Loucy (cell line): ENCODE data around the gene CCDC71L.

Experiments used
- H2AFZ ChIP-seq: fragments of 200-600 bp; sonication (generic); 2 replicates; pipeline ENCODE4 v1.6.0; 2016; ENCODE audit warnings: antibody characterized with exemption, mild to moderate bottlenecking, low read length, moderate library complexity
- H3F3A ChIP-seq: fragments of 200-600 bp; 2 replicates; pipeline ENCODE4 v1.6.0; 2016; ENCODE audit warnings: antibody characterized with exemption, low read depth, mild to moderate bottlenecking
- H3K27me3 ChIP-seq: fragments of 200-600 bp; sonication (generic); 2 replicates; pipeline ENCODE4 v1.6.1; 2014; ENCODE audit warnings: low read length, mild to moderate bottlenecking; ENCODE audit not compliant: insufficient read depth, poor library complexity, severe bottlenecking
- H3K36me3 ChIP-seq: fragments of 200-600 bp; sonication (generic); 2 replicates; pipeline ENCODE4 v1.6.1; 2016; ENCODE audit warnings: low read length; ENCODE audit not compliant: insufficient read depth
- H3K4me1 ChIP-seq: fragments of 200-600 bp; sonication (generic); 2 replicates; pipeline ENCODE4 v1.5.1; 2014; ENCODE audit warnings: low read length, mild to moderate bottlenecking; ENCODE audit not compliant: insufficient read depth, poor library complexity, severe bottlenecking
- H3K4me2 ChIP-seq: fragments of 200-600 bp; sonication (generic); 2 replicates; pipeline ENCODE4 v1.6.0; 2014; ENCODE audit warnings: antibody characterized with exemption, low read length, low read depth, mild to moderate bottlenecking; ENCODE audit not compliant: poor library complexity, severe bottlenecking
- H3K4me3 ChIP-seq: fragments of 200-600 bp; sonication (generic); 2 replicates; pipeline ENCODE4 v1.5.1; 2014; ENCODE audit warnings: low read length, mild to moderate bottlenecking, mixed read lengths; ENCODE audit not compliant: poor library complexity, severe bottlenecking
- H3K79me2 ChIP-seq: fragments of 200-600 bp; sonication (generic); 2 replicates; pipeline ENCODE4 v1.6.1; 2014; ENCODE audit warnings: low read length; ENCODE audit not compliant: insufficient read depth
- H3K9ac ChIP-seq: fragments of 200-600 bp; sonication (generic); 2 replicates; pipeline ENCODE4 v1.6.0; 2014; ENCODE audit warnings: mild to moderate bottlenecking, low read depth, low read length, moderate library complexity; ENCODE audit not compliant: poor library complexity, severe bottlenecking
- H3K9me2 ChIP-seq: fragments of 200-600 bp; sonication (generic); replicated peaks from 2 replicates; pipeline ENCODE4 v1.6.1; 2016; ENCODE audit warnings: low read depth, low read length, mixed read lengths
- H3K9me3 ChIP-seq: fragments of 200-600 bp; sonication (generic); 2 replicates; pipeline ENCODE4 v1.6.1; 2014; ENCODE audit warnings: mild to moderate bottlenecking, antibody characterized with exemption, low read length, low read depth; ENCODE audit not compliant: insufficient read depth
- H4K20me1 ChIP-seq: fragments of 200-600 bp; sonication (generic); 2 replicates; pipeline ENCODE4 v1.6.0; 2014; ENCODE audit warnings: antibody characterized with exemption, low read length, mild to moderate bottlenecking; ENCODE audit not compliant: insufficient read depth, poor library complexity, severe bottlenecking
- CTCF ChIP-seq: fragments of 200-600 bp; sonication (generic); conservative IDR thresholded peaks from 2 replicates; pipeline ENCODE4 v1.5.1; 2014; ENCODE audit warnings: mild to moderate bottlenecking, antibody characterized with exemption, low read length
- EZH2phosphoT487 ChIP-seq: fragments of 200-600 bp; IDR thresholded peaks from 2 replicates; pipeline ENCODE4 v1.6.1; 2018; ENCODE audit warnings: antibody characterized with exemption, mild to moderate bottlenecking, moderate library complexity, borderline replicate concordance

CCDC71L gene

GRCh38 chr7:106641416-106641815 is 19.5 kb downstream of the CCDC71L start:
- H3K9me3 ChIP-seq, result no peaks in the 10 kb centered on the region
- no peaks in the 10 kb centered on the region for H3K36me3 ChIP-seq
- TF ChIP-seq EZH2phosphoT487, result no peak
- no peak for TF ChIP-seq CTCF
- no peaks in the 10 kb centered on the region for H4K20me1 ChIP-seq
- no peak overlapping the region for H2AFZ ChIP-seq
- H3K27me3 ChIP-seq, result no peaks in the 10 kb centered on the region
- no peaks in the 10 kb centered on the region for H3K79me2 ChIP-seq
- no peaks in the 10 kb centered on the region for H3K9me2 ChIP-seq
- H3K4me3 ChIP-seq, result no peak overlapping the region
- H3K9ac ChIP-seq, result no peak overlapping the region
- H3F3A ChIP-seq, result no peaks in the 10 kb centered on the region
- no peaks in the 10 kb centered on the region for H3K4me1 ChIP-seq
- no peak overlapping the region for H3K4me2 ChIP-seq

GRCh38 chr7:106640368-106641141 is 20.4 kb downstream of the CCDC71L start:
- Histone ChIP-seq H3K4me1 (no peaks in the 10 kb centered on the region), H3K4me2 (no peak overlapping the region), H3K79me2 (no peaks in the 10 kb centered on the region), H3K36me3 (no peaks in the 10 kb centered on the region), H3K9ac (no peak overlapping the region), H3K27me3 (no peaks in the 10 kb centered on the region), H2AFZ (no peak overlapping the region), H4K20me1 (no peaks in the 10 kb centered on the region), H3K4me3 (no peak overlapping the region), H3K9me2 (no peaks in the 10 kb centered on the region), H3K9me3 (no peaks in the 10 kb centered on the region), H3F3A (no peaks in the 10 kb centered on the region)
- no peak for TF ChIP-seq CTCF
- no peak for TF ChIP-seq EZH2phosphoT487

GRCh38 chr7:106639476-106640334 is 21.3 kb downstream of the CCDC71L start:
- no peaks in the 10 kb centered on the region for H3F3A ChIP-seq
- H3K9ac ChIP-seq, result no peak overlapping the region
- H3K79me2 ChIP-seq, result no peaks in the 10 kb centered on the region
- H3K36me3 ChIP-seq, result no peaks in the 10 kb centered on the region
- H3K27me3 ChIP-seq, result no peaks in the 10 kb centered on the region
- TF ChIP-seq CTCF (no peak), EZH2phosphoT487 (no peak)
- no peaks in the 10 kb centered on the region for H3K4me1 ChIP-seq
- no peaks in the 10 kb centered on the region for H3K9me3 ChIP-seq
- no peak overlapping the region for H3K4me3 ChIP-seq
- no peak overlapping the region for H3K4me2 ChIP-seq
- H3K9me2 ChIP-seq, result no peaks in the 10 kb centered on the region
- no peak overlapping the region for H2AFZ ChIP-seq
- H4K20me1 ChIP-seq, result no peaks in the 10 kb centered on the region
